Fibroblast of lung (primary cell): ENCODE data around the gene OR4X2. TPM values are rescaled to one million over a fixed set of nuclear protein-coding genes. Genes with fewer than 3 reads are reported as not detected.
"Not testable (repeated sequence)": the region's sequence is repeated elsewhere in the genome, so short reads cannot be mapped to it uniquely, and the experiment has no call there.

Experiments
- DNase-seq, 2 donors: peaks; one replicate each; pipeline versions ENCODE4 v3.0.0 to v3.0.0-alpha.2; 2010; ENCODE audit warnings: low read depth in 2 of 2
- H2AFZ ChIP-seq: 2 replicates; pipeline ENCODE4 v1.5.1; 2012; ENCODE audit warnings: low read length, control low read depth, inconsistent platforms
- H3K27ac ChIP-seq: 2 replicates; pipeline ENCODE4 v1.5.1; 2011; ENCODE audit warnings: low read length, control low read depth; ENCODE audit not compliant: insufficient read depth
- H3K27me3 ChIP-seq: 2 replicates; pipeline ENCODE4 v1.5.1; 2011; ENCODE audit warnings: mild to moderate bottlenecking, low read length; ENCODE audit not compliant: control insufficient read depth, insufficient read depth
- H3K36me3 ChIP-seq: 2 replicates; pipeline ENCODE4 v1.5.1; 2011; ENCODE audit warnings: low read length; ENCODE audit not compliant: control insufficient read depth, insufficient read depth
- H3K4me1 ChIP-seq: 2 replicates; pipeline ENCODE4 v1.5.1; 2011; ENCODE audit warnings: low read length; ENCODE audit not compliant: control insufficient read depth, insufficient read depth; ENCODE audit errors: extremely low read depth
- H3K4me2 ChIP-seq: 2 replicates; pipeline ENCODE4 v1.5.1; 2011; ENCODE audit warnings: low read length, control low read depth; ENCODE audit not compliant: insufficient read depth; ENCODE audit errors: extremely low read depth
- H3K4me3 ChIP-seq, 4 experiments: fragments of 200-600 bp in 1 of 4; sonication (generic) in 1 of 4; replicated peaks in 1 of 4; 2 replicates each; pipeline ENCODE4 v1.5.1; 2011 to 2016; ENCODE audit warnings: low read length in 4 of 4, low read depth in 3 of 4, mild to moderate bottlenecking in 3 of 4, control low read depth in 2 of 4, inconsistent platforms in 1 of 4, mixed read lengths in 1 of 4; ENCODE audit not compliant: insufficient read depth in 1 of 4; ENCODE audit errors: control extremely low read depth in 1 of 4
- H3K79me2 ChIP-seq: 2 replicates; pipeline ENCODE4 v1.5.1; 2012; ENCODE audit warnings: mild to moderate bottlenecking, low read length, inconsistent platforms; ENCODE audit not compliant: control insufficient read depth, insufficient read depth
- H3K9ac ChIP-seq: 2 replicates; pipeline ENCODE4 v1.5.1; 2011; ENCODE audit warnings: mild to moderate bottlenecking, low read length, control low read depth; ENCODE audit not compliant: insufficient read depth
- H3K9me3 ChIP-seq: 2 replicates; pipeline ENCODE4 v1.5.1; 2012; ENCODE audit warnings: low read depth, low read length; ENCODE audit not compliant: control insufficient read depth, insufficient read depth
- H4K20me1 ChIP-seq: 2 replicates; pipeline ENCODE4 v1.5.1; 2011; ENCODE audit warnings: low read length; ENCODE audit not compliant: control insufficient read depth, insufficient read depth; ENCODE audit errors: extremely low read depth
- EZH2 ChIP-seq: IDR thresholded peaks from 2 replicates; pipeline ENCODE4 v1.5.1; 2012; ENCODE audit warnings: low read length, control low read depth, mild to moderate bottlenecking; ENCODE audit errors: missing control alignments
- polyA plus RNA-seq, 2 donors: library from polyadenylated mRNA; depleted of rRNA in 1 of 2; stranded (reverse) in 1 of 2; unstranded in 1 of 2; fragments of >200 nt; gene quantifications; 2 replicates each; pipeline ENCODE4 v1.2.1, GENCODE V29; 2011 to 2012; ENCODE audit warnings: missing spikeins in 1 of 2
- total RNA-seq: library from RNA; depleted of rRNA; stranded (reverse); fragments of >200 nt; gene quantifications from 2 replicates; pipeline ENCODE4 v1.2.1, GENCODE V29; 2014
- TF ChIP-seq, protein P1 (sequence below), 2 donors: IDR thresholded peaks in 1 of 2; conservative IDR thresholded peaks in 1 of 2; 1 replicate in 1 of 2; 2 replicates in 1 of 2; pipeline ENCODE4 v1.5.1; 2011 to 2012; ENCODE audit warnings: low read length in 2 of 2, control low read depth in 1 of 2, inconsistent platforms in 1 of 2, low read depth in 1 of 2, mild to moderate bottlenecking in 1 of 2

OR4X2 gene
- total and polyA plus RNA-seq, 2 donors (not counting 1 experiment from before 2014, with no cell fraction given): not detected

DNA sequence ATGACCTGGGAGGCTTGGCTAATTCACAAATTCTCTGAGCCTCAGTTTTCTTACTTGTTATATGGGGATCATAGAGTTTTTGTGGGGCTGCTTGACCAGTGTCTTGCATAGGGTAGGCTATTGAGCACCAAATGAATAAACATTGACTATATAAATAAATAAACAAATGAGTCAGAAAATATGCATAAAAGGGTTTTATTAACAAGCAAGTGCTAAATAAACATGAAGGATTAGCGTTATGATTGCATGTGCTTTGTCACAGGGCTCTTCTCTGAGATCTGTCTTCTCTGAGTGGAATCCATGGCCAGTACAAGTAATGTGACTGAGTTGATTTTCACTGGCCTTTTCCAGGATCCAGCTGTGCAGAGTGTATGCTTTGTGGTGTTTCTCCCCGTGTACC lies 28.4 kb upstream of the OR4X2 start, which contains the start of gene OR4B1:
Gene OR4B1, plus strand, starts transcription at position 301 of the 400 bp plus-strand sequence. Its CDS starts 0 bp downstream, at position 301.
- H3K9ac ChIP-seq: no peak within 1 kb of the TSS
- no peak within 1 kb of the TSS for H2AFZ ChIP-seq
- no peak for DNase-seq
- no peaks in the 10 kb centered on the region for H3K9me3 ChIP-seq
- no peak within 1 kb of the TSS for H3K27ac ChIP-seq
- H4K20me1 ChIP-seq: no peaks in the 10 kb centered on the region
- no peaks in the 10 kb centered on the region for H3K4me1 ChIP-seq
- H3K27me3 ChIP-seq: no peaks in the 10 kb centered on the region
- no peak within 1 kb of the TSS for H3K4me2 ChIP-seq
- no peak for TF ChIP-seq EZH2
- TF ChIP-seq, protein P1, sequence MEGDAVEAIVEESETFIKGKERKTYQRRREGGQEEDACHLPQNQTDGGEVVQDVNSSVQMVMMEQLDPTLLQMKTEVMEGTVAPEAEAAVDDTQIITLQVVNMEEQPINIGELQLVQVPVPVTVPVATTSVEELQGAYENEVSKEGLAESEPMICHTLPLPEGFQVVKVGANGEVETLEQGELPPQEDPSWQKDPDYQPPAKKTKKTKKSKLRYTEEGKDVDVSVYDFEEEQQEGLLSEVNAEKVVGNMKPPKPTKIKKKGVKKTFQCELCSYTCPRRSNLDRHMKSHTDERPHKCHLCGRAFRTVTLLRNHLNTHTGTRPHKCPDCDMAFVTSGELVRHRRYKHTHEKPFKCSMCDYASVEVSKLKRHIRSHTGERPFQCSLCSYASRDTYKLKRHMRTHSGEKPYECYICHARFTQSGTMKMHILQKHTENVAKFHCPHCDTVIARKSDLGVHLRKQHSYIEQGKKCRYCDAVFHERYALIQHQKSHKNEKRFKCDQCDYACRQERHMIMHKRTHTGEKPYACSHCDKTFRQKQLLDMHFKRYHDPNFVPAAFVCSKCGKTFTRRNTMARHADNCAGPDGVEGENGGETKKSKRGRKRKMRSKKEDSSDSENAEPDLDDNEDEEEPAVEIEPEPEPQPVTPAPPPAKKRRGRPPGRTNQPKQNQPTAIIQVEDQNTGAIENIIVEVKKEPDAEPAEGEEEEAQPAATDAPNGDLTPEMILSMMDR (conservative IDR thresholded peaks at IDR 0.05 in 1 of 2, IDR thresholded peaks at IDR 0.05 in 1 of 2; ENCODE audit: low read depth in 1 of 2, low read length in 2 of 2): no peak
- H3K4me3 ChIP-seq: no peak within 1 kb of the TSS
- H3K79me2 ChIP-seq: no peaks in the 10 kb centered on the region
- no peaks in the 10 kb centered on the region for H3K36me3 ChIP-seq

DNA sequence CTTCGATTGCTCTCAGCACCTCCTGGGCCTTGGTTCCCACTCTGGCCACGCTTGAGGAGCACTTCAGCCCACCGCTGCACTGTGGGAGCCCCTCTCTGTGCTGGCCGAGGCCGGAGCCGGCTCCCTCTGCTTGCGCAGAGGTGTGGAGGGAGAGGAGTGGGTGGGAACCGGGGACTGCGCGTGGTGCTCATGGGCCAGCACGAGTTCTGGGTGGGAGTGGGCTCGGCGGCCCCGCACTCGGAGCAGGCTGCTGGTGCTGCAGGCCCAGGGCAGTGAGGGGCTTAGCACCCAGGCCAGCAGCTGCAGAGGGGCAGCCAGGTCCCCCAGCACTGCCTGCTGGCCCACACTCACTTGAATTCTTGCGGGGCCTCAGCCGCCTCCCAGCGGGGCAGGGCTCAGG lies 16.1 kb upstream of the OR4X2 start:
- H3K27ac ChIP-seq: no peak overlapping the region
- H3K79me2 ChIP-seq: no peaks in the 10 kb centered on the region
- H3K27me3 ChIP-seq: no peaks in the 10 kb centered on the region
- H3K9me3 ChIP-seq: no peaks in the 10 kb centered on the region
- H3K4me1 ChIP-seq: no peaks in the 10 kb centered on the region
- H3K9ac ChIP-seq: no peak overlapping the region
- H3K36me3 ChIP-seq: no peaks in the 10 kb centered on the region
- H3K4me2 ChIP-seq: no peak overlapping the region
- TF ChIP-seq, protein P1 (conservative IDR thresholded peaks at IDR 0.05 in 1 of 2, IDR thresholded peaks at IDR 0.05 in 1 of 2; ENCODE audit: low read depth in 1 of 2, low read length in 2 of 2): no peak
- TF ChIP-seq EZH2: no peak
- no peaks in the 10 kb centered on the region for H4K20me1 ChIP-seq
- H3K4me3 ChIP-seq: no peak overlapping the region
- no peak for DNase-seq
- no peak overlapping the region for H2AFZ ChIP-seq

DNA sequence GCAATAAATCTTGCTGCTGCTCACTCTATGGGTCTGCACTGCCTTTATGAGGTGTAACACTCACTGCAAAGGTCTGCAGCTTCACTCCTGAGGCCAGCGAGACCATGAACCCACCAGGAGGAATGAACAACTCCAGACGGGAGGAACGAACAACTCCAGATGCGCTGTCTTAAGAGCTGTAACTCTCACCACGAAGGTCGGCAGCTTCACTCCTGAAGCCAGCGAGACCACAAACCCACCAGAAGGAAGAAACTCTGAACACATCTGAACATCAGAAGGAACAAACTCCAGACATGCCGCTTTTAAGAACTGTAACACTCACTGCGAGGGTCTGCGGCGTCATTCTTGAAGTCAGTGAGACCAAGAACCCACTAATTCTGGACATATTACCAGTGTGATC lies 14.8 kb upstream of the OR4X2 start:
- H3K4me1 ChIP-seq, H3K4me2 ChIP-seq: not testable (repeated sequence)

More for the DNA sequence above, 14.8 kb upstream of the OR4X2 start:
- H3K79me2 ChIP-seq, H3K9me3 ChIP-seq, H3K27me3 ChIP-seq, DNase-seq, H3K36me3 ChIP-seq, H3K9ac ChIP-seq, H4K20me1 ChIP-seq, H2AFZ ChIP-seq, H3K4me3 ChIP-seq, H3K27ac ChIP-seq: not testable (repeated sequence)
